ENCODE results near the gene FANCM. TPM values are rescaled to one million over a fixed set of nuclear protein-coding genes. Genes with fewer than 3 reads are reported as not detected.

The FANCM gene
- total and polyA plus RNA-seq, 9 of the 15 experiments (the other 6 are each of a cell fraction or from before 2014, with no cell fraction given): 5.1 to 14.4 (median 6.2) TPM

DNA sequence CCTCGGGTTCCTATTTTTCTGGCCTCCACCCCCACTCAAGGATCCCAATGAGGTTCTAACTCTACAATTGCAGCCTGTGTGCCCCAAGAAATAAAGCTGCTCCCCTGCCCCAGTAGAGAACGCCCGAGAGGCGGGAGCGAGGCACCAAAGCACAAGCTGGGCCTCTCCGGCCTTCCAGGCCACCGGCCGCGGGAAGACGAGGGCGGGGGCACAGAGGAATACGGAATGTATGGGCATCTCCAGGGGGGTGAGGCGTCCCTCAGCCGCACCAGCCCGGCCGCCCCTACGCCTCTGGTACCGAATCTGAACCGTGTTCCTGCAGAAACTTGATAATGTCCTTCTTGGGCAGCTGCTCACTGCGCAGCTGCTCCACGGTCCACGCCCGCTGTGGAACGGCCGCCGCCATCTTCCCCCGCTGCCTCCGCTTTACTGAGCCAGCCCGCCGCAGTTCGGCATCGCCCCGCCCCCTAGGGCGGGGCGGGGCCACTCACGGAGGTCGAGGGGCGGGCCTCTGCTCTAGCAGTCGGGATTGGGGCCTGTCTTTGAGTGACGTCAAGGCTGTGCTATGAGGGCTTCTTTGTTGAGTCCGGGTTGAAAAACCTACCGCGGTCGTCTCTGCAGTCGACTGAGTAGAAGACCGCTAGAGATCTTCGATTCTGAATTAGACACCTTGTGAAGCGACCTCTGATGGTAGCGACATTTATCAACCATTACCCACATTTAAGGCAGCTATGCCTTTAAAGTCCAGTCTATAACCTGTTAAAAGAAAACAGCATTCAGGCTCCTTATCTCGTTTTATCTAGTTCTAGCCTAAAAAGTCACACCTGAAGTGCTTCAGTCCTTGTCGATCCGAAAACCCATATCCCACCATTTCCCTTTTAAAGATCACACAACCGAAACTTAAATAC lies 1.4 kb upstream of the FANCM start, which contains the start of gene FKBP3 (continued):
- TF ChIP-seq, protein P1, sequence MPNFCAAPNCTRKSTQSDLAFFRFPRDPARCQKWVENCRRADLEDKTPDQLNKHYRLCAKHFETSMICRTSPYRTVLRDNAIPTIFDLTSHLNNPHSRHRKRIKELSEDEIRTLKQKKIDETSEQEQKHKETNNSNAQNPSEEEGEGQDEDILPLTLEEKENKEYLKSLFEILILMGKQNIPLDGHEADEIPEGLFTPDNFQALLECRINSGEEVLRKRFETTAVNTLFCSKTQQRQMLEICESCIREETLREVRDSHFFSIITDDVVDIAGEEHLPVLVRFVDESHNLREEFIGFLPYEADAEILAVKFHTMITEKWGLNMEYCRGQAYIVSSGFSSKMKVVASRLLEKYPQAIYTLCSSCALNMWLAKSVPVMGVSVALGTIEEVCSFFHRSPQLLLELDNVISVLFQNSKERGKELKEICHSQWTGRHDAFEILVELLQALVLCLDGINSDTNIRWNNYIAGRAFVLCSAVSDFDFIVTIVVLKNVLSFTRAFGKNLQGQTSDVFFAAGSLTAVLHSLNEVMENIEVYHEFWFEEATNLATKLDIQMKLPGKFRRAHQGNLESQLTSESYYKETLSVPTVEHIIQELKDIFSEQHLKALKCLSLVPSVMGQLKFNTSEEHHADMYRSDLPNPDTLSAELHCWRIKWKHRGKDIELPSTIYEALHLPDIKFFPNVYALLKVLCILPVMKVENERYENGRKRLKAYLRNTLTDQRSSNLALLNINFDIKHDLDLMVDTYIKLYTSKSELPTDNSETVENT (CRISPR knock-in tag; IDR thresholded peaks at IDR 0.05): no peak
- TF ChIP-seq ILK (tag; IDR thresholded peaks at IDR 0.05; ENCODE audit: borderline replicate concordance, low read depth) (no peak), ZNF232 (CRISPR knock-in tag; IDR thresholded peaks at IDR 0.05) (no peak), SMAD3 (CRISPR knock-in tag; conservative IDR thresholded peaks at IDR 0.05) (no peak), XRCC3 (IDR thresholded peaks at IDR 0.05) (no peak), ZNF239 (CRISPR knock-in tag; IDR thresholded peaks at IDR 0.05) (no peak), CGGBP1 (CRISPR knock-in tag; IDR thresholded peaks at IDR 0.05) (no peak), IRF2 (CRISPR knock-in tag; IDR thresholded peaks at IDR 0.05) (no peak), ZNF644 (tag; IDR thresholded peaks at IDR 0.05; ENCODE audit: low read depth) (no peak), ZNF444 (CRISPR knock-in tag; IDR thresholded peaks at IDR 0.05) (no peak), JUN (IDR thresholded peaks at IDR 0.05; ENCODE audit: borderline replicate concordance, low read depth, low read length) (no peak), JUN (CRISPR knock-in tag; IDR thresholded peaks at IDR 0.05; ENCODE audit: borderline replicate concordance) (no peak), ZNF398 (CRISPR knock-in tag; IDR thresholded peaks at IDR 0.05) (no peak), ARID3B (CRISPR knock-in tag; IDR thresholded peaks at IDR 0.05; ENCODE audit: borderline replicate concordance) (no peak), ZC3H4 (CRISPR knock-in tag; IDR thresholded peaks at IDR 0.05; ENCODE audit: borderline replicate concordance) (no peak)
- TF ChIP-seq, protein P2, sequence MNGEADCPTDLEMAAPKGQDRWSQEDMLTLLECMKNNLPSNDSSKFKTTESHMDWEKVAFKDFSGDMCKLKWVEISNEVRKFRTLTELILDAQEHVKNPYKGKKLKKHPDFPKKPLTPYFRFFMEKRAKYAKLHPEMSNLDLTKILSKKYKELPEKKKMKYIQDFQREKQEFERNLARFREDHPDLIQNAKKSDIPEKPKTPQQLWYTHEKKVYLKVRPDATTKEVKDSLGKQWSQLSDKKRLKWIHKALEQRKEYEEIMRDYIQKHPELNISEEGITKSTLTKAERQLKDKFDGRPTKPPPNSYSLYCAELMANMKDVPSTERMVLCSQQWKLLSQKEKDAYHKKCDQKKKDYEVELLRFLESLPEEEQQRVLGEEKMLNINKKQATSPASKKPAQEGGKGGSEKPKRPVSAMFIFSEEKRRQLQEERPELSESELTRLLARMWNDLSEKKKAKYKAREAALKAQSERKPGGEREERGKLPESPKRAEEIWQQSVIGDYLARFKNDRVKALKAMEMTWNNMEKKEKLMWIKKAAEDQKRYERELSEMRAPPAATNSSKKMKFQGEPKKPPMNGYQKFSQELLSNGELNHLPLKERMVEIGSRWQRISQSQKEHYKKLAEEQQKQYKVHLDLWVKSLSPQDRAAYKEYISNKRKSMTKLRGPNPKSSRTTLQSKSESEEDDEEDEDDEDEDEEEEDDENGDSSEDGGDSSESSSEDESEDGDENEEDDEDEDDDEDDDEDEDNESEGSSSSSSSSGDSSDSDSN (IDR thresholded peaks at IDR 0.05; ENCODE audit: borderline replicate concordance in 1 of 2, low read depth in 2 of 2, low read length in 2 of 2): no peak
- TF ChIP-seq, protein P3, sequence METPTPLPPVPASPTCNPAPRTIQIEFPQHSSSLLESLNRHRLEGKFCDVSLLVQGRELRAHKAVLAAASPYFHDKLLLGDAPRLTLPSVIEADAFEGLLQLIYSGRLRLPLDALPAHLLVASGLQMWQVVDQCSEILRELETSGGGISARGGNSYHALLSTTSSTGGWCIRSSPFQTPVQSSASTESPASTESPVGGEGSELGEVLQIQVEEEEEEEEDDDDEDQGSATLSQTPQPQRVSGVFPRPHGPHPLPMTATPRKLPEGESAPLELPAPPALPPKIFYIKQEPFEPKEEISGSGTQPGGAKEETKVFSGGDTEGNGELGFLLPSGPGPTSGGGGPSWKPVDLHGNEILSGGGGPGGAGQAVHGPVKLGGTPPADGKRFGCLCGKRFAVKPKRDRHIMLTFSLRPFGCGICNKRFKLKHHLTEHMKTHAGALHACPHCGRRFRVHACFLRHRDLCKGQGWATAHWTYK (CRISPR knock-in tag; IDR thresholded peaks at IDR 0.05): no peak
